Muscle of leg (tissue), 11 donors: ENCODE data around the gene PRLR. TPM values are rescaled to one million over a fixed set of nuclear protein-coding genes. Genes with fewer than 3 reads are reported as not detected.

Source experiments
- DNase-seq: peaks from one replicate; pipeline ENCODE4 v3.0.0; 2013
- H3K27ac ChIP-seq: one replicate; pipeline ENCODE4 v1.5.1; 2013; ENCODE audit warnings: mild to moderate bottlenecking, low read length, control low read depth
- H3K27me3 ChIP-seq: one replicate; pipeline ENCODE4 v1.6.1; 2013; ENCODE audit warnings: low read length; ENCODE audit not compliant: control insufficient read depth, insufficient read depth
- H3K36me3 ChIP-seq: one replicate; pipeline ENCODE4 v1.6.1; 2013; ENCODE audit warnings: low read length; ENCODE audit not compliant: control insufficient read depth, insufficient read depth
- H3K4me1 ChIP-seq: one replicate; pipeline ENCODE4 v1.6.1; 2013; ENCODE audit warnings: low read length; ENCODE audit not compliant: control insufficient read depth, insufficient read depth
- H3K4me3 ChIP-seq: one replicate; pipeline ENCODE4 v1.5.1; 2013; ENCODE audit warnings: low read length, control low read depth
- H3K9me3 ChIP-seq: replicated peaks from 2 replicates; pipeline ENCODE4 v1.6.1; 2013; ENCODE audit warnings: low read depth, low read length; ENCODE audit not compliant: control insufficient read depth
- WGBS: methylation state at CpG from one replicate; pipeline ENCODE4 v1.1.5; 2013; ENCODE audit warnings: missing lambda C conversion rate; ENCODE audit not compliant: insufficient coverage; 5-methylcytosine and 5-hydroxymethylcytosine counted together
- polyA plus RNA-seq, 8 donors: library from polyadenylated mRNA; unstranded; fragments of 120-200 nt; gene quantifications; one replicate each; pipeline versions ENCODE4 v1.2.1 to v1.2.3, GENCODE V29; 2013; ENCODE audit warnings: inconsistent platforms in 1 of 8, low replicate concordance in 1 of 8; ENCODE audit not compliant: insufficient read length in 8 of 8, insufficient read depth in 1 of 8
- total RNA-seq: library from RNA; stranded (reverse); fragments of 120-200 nt; gene quantifications from one replicate; pipeline ENCODE4 v1.2.4, GENCODE V29; 2013

Gene PRLR
- total and polyA plus RNA-seq, 9 donors, result 0.15 to 2.5 (median 0.53) TPM

- H3K27me3 ChIP-seq, result no peaks in the 10 kb centered on the region
- no peaks in the 10 kb centered on the region for H3K9me3 ChIP-seq
- no peaks in the 10 kb centered on the region for H3K36me3 ChIP-seq
- peak; percentile 43 for DNase-seq
- no peak overlapping the region for H3K27ac ChIP-seq
- WGBS, result no CpG with 5 or more reads among the region's 2 CpGs
- H3K4me3 ChIP-seq, result no peak overlapping the region
- peaks cover 3% of the 10 kb centered on the region for H3K4me1 ChIP-seq
Measured at GRCh38 chr5:35214051-35214450, 16.2 kb downstream of the PRLR start.

GRCh38 chr5:35213608-35214007, 16.7 kb downstream of the PRLR start:
- Histone ChIP-seq H3K27me3 (no peaks in the 10 kb centered on the region), H3K4me1 (peaks cover 3% of the 10 kb centered on the region), H3K9me3 (no peaks in the 10 kb centered on the region), H3K4me3 (no peak overlapping the region), H3K36me3 (no peaks in the 10 kb centered on the region), H3K27ac (peak overlapping the region; percentile 14)
- DNase-seq, result no peak
- 71% methylated on average over 1 of the region's 3 CpGs for WGBS

- Histone ChIP-seq H3K9me3 (no peaks in the 10 kb centered on the region), H3K36me3 (no peaks in the 10 kb centered on the region), H3K27ac (no peak overlapping the region), H3K27me3 (no peaks in the 10 kb centered on the region), H3K4me3 (no peak overlapping the region), H3K4me1 (peaks cover 3% of the 10 kb centered on the region)
- no peak for DNase-seq
- 88% methylated on average over 1 of the region's 3 CpGs for WGBS
Measured at GRCh38 chr5:35212122-35212982, 17.9 kb downstream of the PRLR start.

GRCh38 chr5:35209862-35210261, 20.4 kb downstream of the PRLR start:
- 88% methylated on average over 3 of the region's 3 CpGs for WGBS
- no peaks in the 10 kb centered on the region for H3K36me3 ChIP-seq
- H3K27ac ChIP-seq, result no peak overlapping the region
- no peak for DNase-seq
- peaks cover 3% of the 10 kb centered on the region for H3K4me1 ChIP-seq
- no peaks in the 10 kb centered on the region for H3K9me3 ChIP-seq
- no peak overlapping the region for H3K4me3 ChIP-seq
- H3K27me3 ChIP-seq, result no peaks in the 10 kb centered on the region

GRCh38 chr5:35205606-35206005, 24.7 kb downstream of the PRLR start:
- Histone ChIP-seq H3K27ac (no peak overlapping the region), H3K36me3 (no peaks in the 10 kb centered on the region), H3K9me3 (no peaks in the 10 kb centered on the region), H3K4me1 (no peaks in the 10 kb centered on the region), H3K27me3 (no peaks in the 10 kb centered on the region), H3K4me3 (no peak overlapping the region)
- WGBS, result no CpG with 5 or more reads among the region's 1 CpG
- DNase-seq, result no peak

GRCh38 chr5:35205186-35205585, 25.1 kb downstream of the PRLR start:
- Histone ChIP-seq H3K27me3 (no peaks in the 10 kb centered on the region), H3K9me3 (no peaks in the 10 kb centered on the region), H3K4me1 (no peaks in the 10 kb centered on the region), H3K36me3 (no peaks in the 10 kb centered on the region), H3K4me3 (no peak overlapping the region), H3K27ac (no peak overlapping the region)
- WGBS, result no CpG with 5 or more reads among the region's 2 CpGs
- no peak for DNase-seq

- no peak for DNase-seq
- WGBS, result no CpG with 5 or more reads among the region's 1 CpG
- Histone ChIP-seq H3K4me1 (peaks cover 6% of the 10 kb centered on the region), H3K9me3 (no peaks in the 10 kb centered on the region), H3K27me3 (no peaks in the 10 kb centered on the region), H3K4me3 (no peak overlapping the region), H3K27ac (no peak overlapping the region), H3K36me3 (no peaks in the 10 kb centered on the region)
Measured at GRCh38 chr5:35203403-35203802, 26.9 kb downstream of the PRLR start.

- DNase-seq, result peak; percentile 39
- Histone ChIP-seq H3K4me3 (no peak overlapping the region), H3K27ac (no peak overlapping the region), H3K9me3 (no peaks in the 10 kb centered on the region), H3K36me3 (no peaks in the 10 kb centered on the region), H3K4me1 (peaks cover 14% of the 10 kb centered on the region), H3K27me3 (no peaks in the 10 kb centered on the region)
- 52% methylated on average over 4 of the region's 5 CpGs for WGBS
Measured at GRCh38 chr5:35202319-35203111, 27.8 kb downstream of the PRLR start.

- no peak overlapping the region for H3K27ac ChIP-seq
- no CpG with 5 or more reads among the region's 2 CpGs for WGBS
Measured at GRCh38 chr5:35201291-35201690, 29.0 kb downstream of the PRLR start.

GRCh38 chr5:35199886-35200285, 30.4 kb downstream of the PRLR start:
- no peak for DNase-seq
- Histone ChIP-seq H3K27me3 (no peaks in the 10 kb centered on the region), H3K36me3 (no peaks in the 10 kb centered on the region), H3K4me3 (no peak overlapping the region), H3K9me3 (no peaks in the 10 kb centered on the region), H3K27ac (no peak overlapping the region), H3K4me1 (peaks cover 18% of the 10 kb centered on the region)
- no CpG with 5 or more reads among the region's 3 CpGs for WGBS

More at GRCh38 chr5:35201291-35201690, 29.0 kb downstream of the PRLR start:
- no peak for DNase-seq
- H3K4me3 ChIP-seq, result no peak overlapping the region
- peaks cover 18% of the 10 kb centered on the region for H3K4me1 ChIP-seq
- H3K27me3 ChIP-seq, result no peaks in the 10 kb centered on the region
- no peaks in the 10 kb centered on the region for H3K36me3 ChIP-seq
- H3K9me3 ChIP-seq, result no peaks in the 10 kb centered on the region
